ENCODE data around the gene TMEM30A. TPM values are rescaled to one million over a fixed set of nuclear protein-coding genes. Genes with fewer than 3 reads are reported as not detected.

The TMEM30A gene
- total RNA-seq, 1 experiment from 2014 or later, result 65.2 TPM

DNA sequence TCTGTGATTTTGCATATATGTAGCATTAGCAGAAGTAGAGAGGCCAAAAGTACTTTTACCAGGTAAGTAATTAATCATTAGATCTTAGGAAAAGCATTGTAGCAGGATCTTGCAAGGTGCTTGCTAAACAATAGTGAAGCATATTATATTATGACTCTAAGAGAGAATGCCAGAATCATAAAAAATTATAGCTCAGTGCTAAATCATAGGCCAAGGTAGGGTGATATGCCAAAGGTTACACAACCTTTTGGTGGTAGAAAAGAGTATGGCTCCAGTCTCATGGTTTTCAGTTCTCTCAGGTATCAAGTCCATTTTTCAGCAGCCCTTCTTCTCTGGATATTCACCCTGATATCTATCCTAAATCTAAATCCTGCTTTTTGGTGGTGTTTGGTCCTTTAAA, 16.9 kb upstream of the TMEM30A start:
- Histone ChIP-seq H2BK20ac (ENCODE audit: low read depth, low read length, poor library complexity, severe bottlenecking) (no peak overlapping the region), H2BK5ac (ENCODE audit: insufficient read length, low read length) (no peak overlapping the region), H4K20me1 (ENCODE audit: control insufficient read depth, insufficient read depth, insufficient read length) (no peaks in the 10 kb centered on the region), H4K8ac (replicated peaks; ENCODE audit: insufficient read length, low read depth, low read length) (no peak overlapping the region), H3K4me2 (ENCODE audit: insufficient read depth, insufficient read length, low read length) (no peak overlapping the region), H2BK120ac (ENCODE audit: low read depth, low read length, poor library complexity, severe bottlenecking) (no peak overlapping the region), H3K14ac (ENCODE audit: insufficient read depth, low read length) (no peak overlapping the region), H3K4ac (ENCODE audit: low read depth, low read length) (no peak overlapping the region), H3K27ac (ENCODE audit: insufficient read length, low read depth, low read length) (no peak overlapping the region), H2AK5ac (ENCODE audit: insufficient read length, low read length) (no peak overlapping the region), H3K27me3 (ENCODE audit: insufficient read depth, low read length) (no peaks in the 10 kb centered on the region), H2BK15ac (ENCODE audit: low read depth, low read length) (no peak overlapping the region), H3K9me3 (ENCODE audit: control insufficient read depth, low read depth, low read length) (no peaks in the 10 kb centered on the region), H2AFZ (ENCODE audit: low read length) (no peak overlapping the region), H3K4me1 (ENCODE audit: insufficient read depth, low read length) (no peaks in the 10 kb centered on the region; the same call in 1 of the 2 replicates), H2BK12ac (ENCODE audit: insufficient read length, low read depth, low read length) (no peak overlapping the region), H4K91ac (ENCODE audit: insufficient read length, low read depth, low read length) (no peak overlapping the region), H3K9ac (ENCODE audit: extremely low read depth, insufficient read length, low read length) (no peak overlapping the region), H3K23ac (ENCODE audit: insufficient read length, low read depth, low read length) (no peak overlapping the region), H4K5ac (ENCODE audit: insufficient read length, low read depth, low read length) (no peak overlapping the region), H3K79me1 (ENCODE audit: insufficient read depth, low read depth, low read length, poor library complexity, severe bottlenecking) (no peaks in the 10 kb centered on the region), H3K79me2 (ENCODE audit: insufficient read depth, low read length) (no peaks in the 10 kb centered on the region), H3T11ph (ENCODE audit: low read length) (no peak overlapping the region), H3K23me2 (ENCODE audit: insufficient read length, low read depth, low read length, poor library complexity, severe bottlenecking) (no peaks in the 10 kb centered on the region), H3K18ac (ENCODE audit: insufficient read length, low read depth, low read length) (no peak overlapping the region), H3K56ac (ENCODE audit: insufficient read length, low read depth, low read length) (no peak overlapping the region)
- Mint-ChIP-seq H3K27ac (no peak overlapping the region), H3K27me3 (ENCODE audit: low read depth) (no peaks in the 10 kb centered on the region), H3K9me3 (no peaks in the 10 kb centered on the region), H3K36me3 (ENCODE audit: insufficient read depth in 1 of 3, low read depth in 3 of 3) (no peaks in the 10 kb centered on the region), H3K4me1 (peaks cover 17 to 19% of the 10 kb centered on the region in 2 experiments), H3K4me3 (no peak overlapping the region)
- TF ChIP-seq, protein P1, sequence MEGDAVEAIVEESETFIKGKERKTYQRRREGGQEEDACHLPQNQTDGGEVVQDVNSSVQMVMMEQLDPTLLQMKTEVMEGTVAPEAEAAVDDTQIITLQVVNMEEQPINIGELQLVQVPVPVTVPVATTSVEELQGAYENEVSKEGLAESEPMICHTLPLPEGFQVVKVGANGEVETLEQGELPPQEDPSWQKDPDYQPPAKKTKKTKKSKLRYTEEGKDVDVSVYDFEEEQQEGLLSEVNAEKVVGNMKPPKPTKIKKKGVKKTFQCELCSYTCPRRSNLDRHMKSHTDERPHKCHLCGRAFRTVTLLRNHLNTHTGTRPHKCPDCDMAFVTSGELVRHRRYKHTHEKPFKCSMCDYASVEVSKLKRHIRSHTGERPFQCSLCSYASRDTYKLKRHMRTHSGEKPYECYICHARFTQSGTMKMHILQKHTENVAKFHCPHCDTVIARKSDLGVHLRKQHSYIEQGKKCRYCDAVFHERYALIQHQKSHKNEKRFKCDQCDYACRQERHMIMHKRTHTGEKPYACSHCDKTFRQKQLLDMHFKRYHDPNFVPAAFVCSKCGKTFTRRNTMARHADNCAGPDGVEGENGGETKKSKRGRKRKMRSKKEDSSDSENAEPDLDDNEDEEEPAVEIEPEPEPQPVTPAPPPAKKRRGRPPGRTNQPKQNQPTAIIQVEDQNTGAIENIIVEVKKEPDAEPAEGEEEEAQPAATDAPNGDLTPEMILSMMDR (conservative IDR thresholded peaks at IDR 0.05), result no peak
- DNase-seq, result no peak
